Activated CD8-positive, alpha-beta T cell treated with anti-CD3 and anti-CD28 coated beads for 36 hours (primary cell): ENCODE data around the gene TNS4. TPM values are rescaled to one million over a fixed set of nuclear protein-coding genes. Genes with fewer than 3 reads are reported as not detected.

Source experiments
- ATAC-seq: fragments of 200-7000 bp; cut with Tn5 transposase; one replicate; pipeline ENCODE4 v1.10.0; 2021; ENCODE audit warnings: mild to moderate bottlenecking, moderate library complexity
- CTCF ChIA-PET: fragments of 350-600 bp; sonication (Branson Sonifier 250); formaldehyde crosslinking; loops from one replicate; lab custom pipeline; 2021; ENCODE audit warnings: antibody characterized with exemption; lab: Charles Lee
- POLR2A ChIA-PET: fragments of 350-600 bp; sonication (Branson Sonifier 250); formaldehyde crosslinking; loops from one replicate; lab custom pipeline; 2021; ENCODE audit warnings: antibody characterized with exemption; lab: Charles Lee
- DNase-seq: peaks from one replicate; pipeline ENCODE4 v3.0.0-alpha.2; 2020
- H3K27ac Mint-ChIP-seq: one replicate; pipeline ENCODE4 v1.8.0; 2021; ENCODE audit warnings: mild to moderate bottlenecking, mixed read lengths
- H3K27me3 Mint-ChIP-seq: one replicate; pipeline ENCODE4 v1.8.0; 2021; ENCODE audit warnings: mixed read lengths
- H3K36me3 Mint-ChIP-seq: one replicate; pipeline ENCODE4 v1.8.0; 2021; ENCODE audit warnings: low read depth, mixed read lengths
- H3K4me1 Mint-ChIP-seq: one replicate; pipeline ENCODE4 v1.8.0; 2021; ENCODE audit warnings: low read depth, mixed read lengths
- H3K4me3 Mint-ChIP-seq: one replicate; pipeline ENCODE4 v1.8.0; 2021; ENCODE audit warnings: mild to moderate bottlenecking, moderate library complexity, mixed read lengths
- H3K9me3 Mint-ChIP-seq: one replicate; pipeline ENCODE4 v1.8.0; 2021; ENCODE audit warnings: mixed read lengths
- intact Hi-C: fragments of 100-400 bp; cut with micrococcal nuclease; formaldehyde crosslinking; loops from one replicate; pipeline ENCODE4 v1.10.0; 2022
- total RNA-seq, 2 experiments: library from RNA; stranded (reverse); gene quantifications; one replicate each; pipeline ENCODE4 v1.2.3, GENCODE V29; 2021
- TF ChIP-seq, protein P1 (sequence below): fragments of 200-600 bp; IDR thresholded peaks from one replicate; pipeline ENCODE4 v1.8.0; 2022; ENCODE audit warnings: antibody characterized with exemption, mild to moderate bottlenecking

TNS4 gene
- total RNA-seq, 2 experiments from 2014 or later: 5.8 to 6.3 TPM

DNA sequence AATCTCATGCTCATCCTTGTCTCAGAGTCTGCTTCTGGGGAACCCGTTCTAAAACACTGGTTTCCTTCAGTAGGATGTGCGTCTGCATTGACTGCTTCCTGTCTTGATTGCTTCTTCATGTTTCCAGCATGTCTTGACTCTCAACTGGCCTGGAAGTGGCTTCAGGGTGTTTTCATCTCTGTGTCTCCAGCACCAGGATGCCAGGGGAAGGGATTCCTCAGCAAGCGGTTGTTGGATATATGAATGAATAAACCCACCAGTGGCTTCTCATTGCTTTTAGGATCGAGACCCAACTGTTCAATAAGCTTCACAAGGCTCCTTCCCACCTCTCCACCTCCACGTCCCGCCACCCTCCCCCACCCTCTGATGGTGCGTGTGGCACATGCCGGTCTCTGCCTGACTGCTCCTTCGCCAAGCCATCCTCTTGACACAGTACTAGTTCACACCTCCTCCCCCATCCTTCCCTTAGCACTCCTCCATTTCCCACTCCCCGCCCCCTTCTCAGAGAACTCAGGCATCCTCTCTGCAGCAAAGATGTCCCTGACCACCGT is 14.1 kb upstream of the TNS4 start:
- intact Hi-C loops: loop anchor here (5.0 kb wide), 1 partner anchor 33 kb away; no protein-coding TSS in a partner anchor
- TF ChIP-seq, protein P1, sequence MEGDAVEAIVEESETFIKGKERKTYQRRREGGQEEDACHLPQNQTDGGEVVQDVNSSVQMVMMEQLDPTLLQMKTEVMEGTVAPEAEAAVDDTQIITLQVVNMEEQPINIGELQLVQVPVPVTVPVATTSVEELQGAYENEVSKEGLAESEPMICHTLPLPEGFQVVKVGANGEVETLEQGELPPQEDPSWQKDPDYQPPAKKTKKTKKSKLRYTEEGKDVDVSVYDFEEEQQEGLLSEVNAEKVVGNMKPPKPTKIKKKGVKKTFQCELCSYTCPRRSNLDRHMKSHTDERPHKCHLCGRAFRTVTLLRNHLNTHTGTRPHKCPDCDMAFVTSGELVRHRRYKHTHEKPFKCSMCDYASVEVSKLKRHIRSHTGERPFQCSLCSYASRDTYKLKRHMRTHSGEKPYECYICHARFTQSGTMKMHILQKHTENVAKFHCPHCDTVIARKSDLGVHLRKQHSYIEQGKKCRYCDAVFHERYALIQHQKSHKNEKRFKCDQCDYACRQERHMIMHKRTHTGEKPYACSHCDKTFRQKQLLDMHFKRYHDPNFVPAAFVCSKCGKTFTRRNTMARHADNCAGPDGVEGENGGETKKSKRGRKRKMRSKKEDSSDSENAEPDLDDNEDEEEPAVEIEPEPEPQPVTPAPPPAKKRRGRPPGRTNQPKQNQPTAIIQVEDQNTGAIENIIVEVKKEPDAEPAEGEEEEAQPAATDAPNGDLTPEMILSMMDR: no peak

DNA sequence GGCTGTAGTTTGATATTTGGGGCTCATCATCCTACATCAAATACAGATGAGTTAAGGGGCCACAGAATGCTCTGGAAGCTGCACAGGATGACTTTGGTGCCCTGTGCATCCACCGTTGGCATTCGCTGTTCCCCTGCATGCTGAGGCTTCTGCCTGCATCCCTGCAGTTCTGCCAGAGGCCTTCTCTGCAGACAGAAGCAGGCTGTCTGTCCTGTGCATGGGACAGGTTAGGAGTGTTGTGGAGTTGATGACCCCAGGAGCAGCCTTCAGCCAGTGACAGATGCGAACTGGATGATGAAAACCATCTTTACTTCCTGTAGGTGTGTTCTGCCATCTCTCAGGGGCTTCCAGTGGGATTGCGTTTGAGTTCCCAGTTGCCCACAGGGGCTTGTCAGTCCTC is 13.6 kb upstream of the TNS4 start:
- Mint-ChIP-seq H3K27me3 (peaks cover 4% of the 10 kb centered on the region), H3K27ac (peak overlapping the region; percentile 82), H3K9me3 (no peaks in the 10 kb centered on the region), H3K36me3 (peaks cover 8% of the 10 kb centered on the region), H3K4me1 (peaks cover 54% of the 10 kb centered on the region), H3K4me3 (no peak overlapping the region)
- intact Hi-C loops: loop anchor here (5.0 kb wide), 1 partner anchor 33 kb away; no protein-coding TSS in a partner anchor
- POLR2A ChIA-PET: interaction anchor here (1.4 to 1.7 kb wide), 2 partner anchors 27 to 97 kb away, joined by 3 to 4 read pairs; partner anchors contain the start of gene TOP2A
- no peak for DNase-seq
- CTCF ChIA-PET: interaction anchor here (1.4 kb wide), 1 partner anchor 18 kb away, joined by 4 read pairs; no protein-coding TSS in a partner anchor
- ATAC-seq: no peak
- TF ChIP-seq, protein P1: no peak

More for the DNA sequence above, 14.1 kb upstream of the TNS4 start:
- Mint-ChIP-seq H3K4me1 (peaks cover 54% of the 10 kb centered on the region), H3K27me3 (peaks cover 4% of the 10 kb centered on the region), H3K36me3 (peaks cover 8% of the 10 kb centered on the region), H3K9me3 (no peaks in the 10 kb centered on the region), H3K27ac (peak overlapping the region; percentile 82), H3K4me3 (peak overlapping the region; percentile 20)
- DNase-seq: peak; percentile 69
- POLR2A ChIA-PET: interaction anchor here (1.4 to 1.7 kb wide), 2 partner anchors 28 to 98 kb away, joined by 3 to 4 read pairs; partner anchors contain the start of gene TOP2A
- CTCF ChIA-PET: no interaction called here
- ATAC-seq: peak; percentile 54

DNA sequence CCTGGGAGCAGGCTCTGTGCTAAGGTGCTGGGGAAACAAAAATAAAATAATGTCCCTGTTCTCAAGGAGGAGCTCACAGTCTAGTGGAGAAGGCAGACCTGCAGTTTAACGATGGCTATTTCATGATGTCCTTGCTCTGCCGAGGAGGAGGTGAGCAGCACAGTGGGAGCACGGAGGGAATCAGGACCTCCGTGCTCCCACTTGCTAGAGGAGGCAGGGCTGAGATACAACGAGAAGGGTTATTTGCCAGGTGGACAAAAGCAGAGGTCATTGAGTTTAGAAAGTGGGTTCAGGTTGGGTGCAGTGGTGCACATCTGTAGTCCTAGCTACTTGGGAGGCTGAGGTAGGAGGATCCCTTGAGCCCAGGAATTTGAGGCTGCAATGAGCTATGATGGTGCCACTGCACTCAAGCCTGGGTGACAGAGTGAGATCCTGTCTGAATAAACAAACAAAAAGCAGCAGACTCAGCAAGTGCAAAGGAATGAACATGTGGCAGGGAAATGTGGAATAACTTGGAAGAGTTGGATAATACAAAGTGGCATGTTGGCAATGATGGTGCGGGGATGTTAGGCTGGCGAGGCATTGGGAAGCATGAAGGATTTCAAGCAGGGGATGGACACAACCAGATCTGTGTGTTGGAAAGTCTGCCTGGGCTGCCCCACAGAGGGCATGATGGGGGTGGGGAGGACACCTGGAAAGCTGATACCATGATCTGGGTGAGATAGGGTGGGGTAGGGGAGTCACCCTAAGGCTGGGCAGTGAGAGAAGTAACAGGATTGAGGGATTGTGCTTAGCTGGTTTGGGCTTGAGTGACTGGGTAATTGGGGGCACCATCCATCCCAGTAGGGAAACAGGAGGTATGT is 12.8 kb upstream of the TNS4 start:
- TF ChIP-seq, protein P1: no peak
- peaks cover 49% of the 10 kb centered on the region for H3K4me1 Mint-ChIP-seq
- intact Hi-C loops: no loop called here
- ATAC-seq (no peak), DNase-seq (no peak)
- no peak overlapping the region for H3K27ac Mint-ChIP-seq
- ChIA-PET POLR2A (interaction anchor here (0.6 to 1.7 kb wide), 4 partner anchors 26 to 139 kb away, joined by 3 to 4 read pairs (median 4); partner anchors contain the start of gene TOP2A), CTCF (interaction anchor here (1.4 to 1.7 kb wide), 4 partner anchors 11 to 19 kb away, joined by 3 to 4 read pairs (median 4); partner anchors contain the start of gene TNS4)
- no peaks in the 10 kb centered on the region for H3K9me3 Mint-ChIP-seq
- peaks cover 4% of the 10 kb centered on the region for H3K27me3 Mint-ChIP-seq
- H3K4me3 Mint-ChIP-seq: no peak overlapping the region
- peaks cover 8% of the 10 kb centered on the region for H3K36me3 Mint-ChIP-seq

DNA sequence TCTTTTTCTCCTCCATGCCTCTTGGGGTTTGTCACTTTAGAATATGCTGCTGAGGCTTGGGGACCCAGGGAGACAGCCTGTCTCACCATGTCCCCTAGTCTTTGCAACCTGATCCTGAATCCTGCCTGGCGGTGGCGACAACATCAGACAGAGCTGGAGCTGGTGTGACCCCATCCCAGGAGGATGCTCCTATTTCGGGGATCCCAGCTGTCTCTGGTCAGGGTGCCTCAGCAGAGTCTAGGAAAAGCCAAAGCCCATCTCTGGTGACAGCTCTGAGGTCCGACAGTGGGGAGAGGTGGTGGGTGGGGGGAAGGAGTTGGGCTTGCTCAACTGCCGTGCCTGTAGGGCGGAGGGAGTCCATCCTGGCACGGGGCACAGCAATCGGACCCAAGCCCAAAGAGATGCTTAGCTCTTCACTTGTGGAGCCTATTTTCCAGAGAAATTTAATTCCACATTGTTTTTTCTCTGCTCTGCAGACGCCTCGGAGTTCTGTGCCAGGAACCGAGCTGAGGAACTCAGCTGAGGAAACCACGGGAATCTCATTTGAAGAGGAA is 10.3 kb upstream of the TNS4 start:
- Mint-ChIP-seq H3K4me3 (no peak overlapping the region), H3K27me3 (peaks cover 4% of the 10 kb centered on the region), H3K27ac (no peak overlapping the region), H3K36me3 (no peaks in the 10 kb centered on the region), H3K9me3 (no peaks in the 10 kb centered on the region), H3K4me1 (peaks cover 29% of the 10 kb centered on the region)
- TF ChIP-seq, protein P1: no peak
- no peak for ATAC-seq
- CTCF ChIA-PET: no interaction called here
- POLR2A ChIA-PET: interaction anchor here (1.1 to 1.7 kb wide), 3 partner anchors 17 to 49 kb away, joined by 3 to 5 read pairs (median 3); no protein-coding TSS in a partner anchor
- intact Hi-C loops: no loop called here
- DNase-seq: no peak
